Measurements from ENCODE around the gene RBM20. TPM values are rescaled to one million over a fixed set of nuclear protein-coding genes. Genes with fewer than 3 reads are reported as not detected.

RBM20 gene
- polyA plus RNA-seq, 2 of the 4 experiments (the other 2 are of a cell fraction), result 1.5 to 1.8 TPM

DNA sequence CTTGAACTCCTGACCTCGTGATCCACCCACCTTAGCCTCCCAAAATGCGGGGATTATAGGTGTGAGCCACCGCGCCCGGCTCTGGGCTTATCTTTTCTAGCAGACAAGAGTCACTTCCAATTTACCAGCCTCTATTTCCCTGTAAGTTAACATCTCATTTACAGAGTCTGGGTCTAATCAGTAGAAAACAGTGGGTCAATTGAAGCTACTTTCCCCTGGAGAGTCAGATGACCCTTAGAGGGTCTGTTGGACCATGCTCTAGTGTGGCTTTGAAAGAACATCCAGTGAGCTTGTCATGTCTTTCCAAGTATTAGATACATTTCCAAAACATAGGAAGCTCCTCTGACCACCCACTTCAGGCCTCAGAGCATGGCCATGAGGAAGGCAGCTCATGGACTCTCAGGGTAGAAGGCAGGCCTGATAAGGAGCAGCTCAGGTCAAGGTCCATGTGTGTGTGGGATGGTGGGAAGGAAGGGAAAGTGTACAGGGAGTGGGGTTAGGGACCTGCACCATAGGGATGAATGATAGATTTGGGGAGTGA is 27.6 kb upstream of the RBM20 start:
- no peak overlapping the region for H3K4me2 ChIP-seq
- FAIRE-seq, result no peak
- ChIA-PET POLR2A (no interaction called here), CTCF (interaction anchor here (0.8 to 7.3 kb wide), 5 partner anchors 9 to 65 kb away, joined by 3 to 88 read pairs (median 5); no protein-coding TSS in a partner anchor)
- no peaks in the 10 kb centered on the region for H3K9me3 ChIP-seq
- no peak overlapping the region for H3K4me3 ChIP-seq
- ATAC-seq, result no peak
- 0 out of 3 replicates have a peak, but pooled peaks cover 3% of the 10 kb centered on the region for H3K4me1 ChIP-seq
- TF ChIP-seq CEBPB (IDR thresholded peaks at IDR 0.05) (no peak), FOXS1 (CRISPR knock-in tag; IDR thresholded peaks at IDR 0.05) (no peak), ZFP36 (IDR thresholded peaks at IDR 0.05; ENCODE audit: borderline replicate concordance, partially characterized antibody) (no peak), ESRRA (IDR thresholded peaks at IDR 0.05; ENCODE audit: borderline replicate concordance, low read length) (no peak), POLR2A (IDR thresholded peaks at IDR 0.05; ENCODE audit: low read length) (no peak), PHF8 (IDR thresholded peaks at IDR 0.05; ENCODE audit: borderline replicate concordance, low read depth) (no peak), ZSCAN20 (CRISPR knock-in tag; IDR thresholded peaks at IDR 0.05) (no peak)
- TF ChIP-seq, protein P1, sequence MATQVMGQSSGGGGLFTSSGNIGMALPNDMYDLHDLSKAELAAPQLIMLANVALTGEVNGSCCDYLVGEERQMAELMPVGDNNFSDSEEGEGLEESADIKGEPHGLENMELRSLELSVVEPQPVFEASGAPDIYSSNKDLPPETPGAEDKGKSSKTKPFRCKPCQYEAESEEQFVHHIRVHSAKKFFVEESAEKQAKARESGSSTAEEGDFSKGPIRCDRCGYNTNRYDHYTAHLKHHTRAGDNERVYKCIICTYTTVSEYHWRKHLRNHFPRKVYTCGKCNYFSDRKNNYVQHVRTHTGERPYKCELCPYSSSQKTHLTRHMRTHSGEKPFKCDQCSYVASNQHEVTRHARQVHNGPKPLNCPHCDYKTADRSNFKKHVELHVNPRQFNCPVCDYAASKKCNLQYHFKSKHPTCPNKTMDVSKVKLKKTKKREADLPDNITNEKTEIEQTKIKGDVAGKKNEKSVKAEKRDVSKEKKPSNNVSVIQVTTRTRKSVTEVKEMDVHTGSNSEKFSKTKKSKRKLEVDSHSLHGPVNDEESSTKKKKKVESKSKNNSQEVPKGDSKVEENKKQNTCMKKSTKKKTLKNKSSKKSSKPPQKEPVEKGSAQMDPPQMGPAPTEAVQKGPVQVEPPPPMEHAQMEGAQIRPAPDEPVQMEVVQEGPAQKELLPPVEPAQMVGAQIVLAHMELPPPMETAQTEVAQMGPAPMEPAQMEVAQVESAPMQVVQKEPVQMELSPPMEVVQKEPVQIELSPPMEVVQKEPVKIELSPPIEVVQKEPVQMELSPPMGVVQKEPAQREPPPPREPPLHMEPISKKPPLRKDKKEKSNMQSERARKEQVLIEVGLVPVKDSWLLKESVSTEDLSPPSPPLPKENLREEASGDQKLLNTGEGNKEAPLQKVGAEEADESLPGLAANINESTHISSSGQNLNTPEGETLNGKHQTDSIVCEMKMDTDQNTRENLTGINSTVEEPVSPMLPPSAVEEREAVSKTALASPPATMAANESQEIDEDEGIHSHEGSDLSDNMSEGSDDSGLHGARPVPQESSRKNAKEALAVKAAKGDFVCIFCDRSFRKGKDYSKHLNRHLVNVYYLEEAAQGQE (IDR thresholded peaks at IDR 0.05), result no peak
- DNase-seq (ENCODE audit: low read depth in 1 of 2, low spot score in 1 of 2), result no peak
- WGBS (ENCODE audit: missing lambda C conversion rate), result 78% methylated on average over 5 of the region's 5 CpGs
- no peak overlapping the region for H3K27ac ChIP-seq

DNA sequence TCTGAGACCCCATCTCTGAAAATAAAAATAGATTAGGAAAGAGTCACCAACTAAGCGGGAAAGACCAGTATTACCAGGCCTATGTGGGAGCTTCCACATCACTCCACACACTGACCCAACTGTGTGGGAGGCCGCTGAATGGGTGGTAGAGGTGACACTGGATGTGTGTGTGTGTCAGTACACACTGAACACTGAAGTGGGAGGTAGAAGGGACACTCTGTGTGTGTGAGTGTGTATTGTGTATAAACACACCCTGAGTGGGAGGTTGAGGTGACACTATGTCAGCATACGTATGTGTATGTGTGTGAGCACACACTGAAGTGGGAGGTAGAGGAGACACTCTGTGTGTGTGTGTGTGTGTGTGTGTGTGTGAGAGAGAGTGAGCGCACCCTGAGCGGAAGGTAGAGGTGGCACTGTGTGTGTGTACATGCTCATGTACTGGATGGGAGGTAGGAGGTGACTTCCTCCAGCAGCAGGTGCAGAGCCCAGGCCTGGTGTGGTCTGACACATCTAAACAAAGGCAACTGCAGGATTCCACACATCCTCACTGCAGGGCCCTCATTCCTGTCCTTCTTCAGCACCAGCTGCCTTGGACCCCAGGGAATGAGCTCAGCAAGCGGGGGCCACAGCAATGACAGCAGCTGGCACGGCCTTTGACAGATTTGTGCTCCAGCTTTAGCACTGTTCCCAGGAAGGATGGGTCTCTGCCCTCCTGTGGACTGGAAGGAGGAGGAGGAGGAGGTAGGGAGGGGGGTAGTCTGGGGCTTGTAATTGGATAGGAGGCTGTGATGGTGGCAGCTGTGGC is 26.5 kb upstream of the RBM20 start:
- 90% methylated on average over 7 of the region's 7 CpGs for WGBS (ENCODE audit: missing lambda C conversion rate)
- CTCF ChIA-PET, result interaction anchor here (0.6 to 3.1 kb wide), 5 partner anchors 9 to 63 kb away, joined by 3 to 20 read pairs (median 6); no protein-coding TSS in a partner anchor

More for the DNA sequence above, 26.5 kb upstream of the RBM20 start:
- no peak overlapping the region for H3K4me3 ChIP-seq
- ATAC-seq (no peak), FAIRE-seq (no peak), DNase-seq (ENCODE audit: low read depth in 1 of 2, low spot score in 1 of 2) (no peak)
- no peaks in the 10 kb centered on the region for H3K9me3 ChIP-seq
- POLR2A ChIA-PET, result no interaction called here
- H3K4me1 ChIP-seq, result 0 out of 3 replicates have a peak, but pooled peaks cover 3% of the 10 kb centered on the region
- TF ChIP-seq POLR2A (IDR thresholded peaks at IDR 0.05; ENCODE audit: low read length) (no peak), NPAS2 (CRISPR knock-in tag; IDR thresholded peaks at IDR 0.05; ENCODE audit: borderline replicate concordance) (no peak), RARB (CRISPR knock-in tag; IDR thresholded peaks at IDR 0.05) (no peak), EHMT2 (IDR thresholded peaks at IDR 0.05; ENCODE audit: low read depth) (no peak), KDM1A (IDR thresholded peaks at IDR 0.05; ENCODE audit: low read depth) (no peak), EP300 (IDR thresholded peaks at IDR 0.05) (no peak), GATA3 (IDR thresholded peaks at IDR 0.05; ENCODE audit: borderline replicate concordance) (no peak), JUN (IDR thresholded peaks at IDR 0.05) (no peak), JUNB (IDR thresholded peaks at IDR 0.05) (no peak), CBX2 (IDR thresholded peaks at IDR 0.05; ENCODE audit: borderline replicate concordance, low read depth) (no peak)
- TF ChIP-seq, protein P1 (IDR thresholded peaks at IDR 0.05), result no peak
- TF ChIP-seq, protein P2, sequence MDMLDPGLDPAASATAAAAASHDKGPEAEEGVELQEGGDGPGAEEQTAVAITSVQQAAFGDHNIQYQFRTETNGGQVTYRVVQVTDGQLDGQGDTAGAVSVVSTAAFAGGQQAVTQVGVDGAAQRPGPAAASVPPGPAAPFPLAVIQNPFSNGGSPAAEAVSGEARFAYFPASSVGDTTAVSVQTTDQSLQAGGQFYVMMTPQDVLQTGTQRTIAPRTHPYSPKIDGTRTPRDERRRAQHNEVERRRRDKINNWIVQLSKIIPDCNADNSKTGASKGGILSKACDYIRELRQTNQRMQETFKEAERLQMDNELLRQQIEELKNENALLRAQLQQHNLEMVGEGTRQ (IDR thresholded peaks at IDR 0.05), result no peak
- TF ChIP-seq, protein P3, sequence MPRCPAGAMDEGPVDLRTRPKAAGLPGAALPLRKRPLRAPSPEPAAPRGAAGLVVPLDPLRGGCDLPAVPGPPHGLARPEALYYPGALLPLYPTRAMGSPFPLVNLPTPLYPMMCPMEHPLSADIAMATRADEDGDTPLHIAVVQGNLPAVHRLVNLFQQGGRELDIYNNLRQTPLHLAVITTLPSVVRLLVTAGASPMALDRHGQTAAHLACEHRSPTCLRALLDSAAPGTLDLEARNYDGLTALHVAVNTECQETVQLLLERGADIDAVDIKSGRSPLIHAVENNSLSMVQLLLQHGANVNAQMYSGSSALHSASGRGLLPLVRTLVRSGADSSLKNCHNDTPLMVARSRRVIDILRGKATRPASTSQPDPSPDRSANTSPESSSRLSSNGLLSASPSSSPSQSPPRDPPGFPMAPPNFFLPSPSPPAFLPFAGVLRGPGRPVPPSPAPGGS (IDR thresholded peaks at IDR 0.05), result no peak
- TF ChIP-seq, protein P4, sequence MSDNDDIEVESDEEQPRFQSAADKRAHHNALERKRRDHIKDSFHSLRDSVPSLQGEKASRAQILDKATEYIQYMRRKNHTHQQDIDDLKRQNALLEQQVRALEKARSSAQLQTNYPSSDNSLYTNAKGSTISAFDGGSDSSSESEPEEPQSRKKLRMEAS (IDR thresholded peaks at IDR 0.05), result no peak
- H3K4me2 ChIP-seq, result no peak overlapping the region
- H3K27ac ChIP-seq, result no peak overlapping the region

Measured in A549 (cell line).